ENCODE results near the gene ANKS1B.

DNA sequence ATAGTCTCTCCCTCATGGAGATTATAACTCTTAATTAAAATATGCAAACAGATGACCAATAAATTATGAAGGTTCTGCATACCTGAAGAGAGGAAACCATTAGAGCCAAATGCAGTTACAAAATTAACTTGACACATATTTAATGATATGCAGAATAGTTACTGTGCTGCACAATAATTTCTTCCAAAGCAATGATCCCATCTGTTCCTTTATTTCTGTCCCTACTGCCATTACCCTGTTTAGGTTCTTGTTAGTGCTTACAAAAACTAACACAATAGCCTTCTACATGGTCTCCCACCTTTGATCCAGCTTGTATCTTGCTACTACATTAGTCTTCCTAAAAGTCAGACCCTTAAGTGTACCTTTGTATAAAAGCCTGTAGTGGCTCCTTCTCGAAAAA, 928.5 kb downstream of the ANKS1B start:
- no peak for TF ChIP-seq CTCF (IDR thresholded peaks at IDR 0.05)
- TF ChIP-seq POLR2A (IDR thresholded peaks at IDR 0.05) = no peak

All from thyroid gland (tissue), 4 donors.